Measurements from ENCODE around the gene AKAP6.

- TF ChIP-seq CTCF (IDR thresholded peaks at IDR 0.05; ENCODE audit: low read depth, low read length, poor library complexity, severe bottlenecking) (no peak), EZH2phosphoT487 (IDR thresholded peaks at IDR 0.05; ENCODE audit: borderline replicate concordance, low read length) (no peak)
Observed at GRCh38 chr14:32458720-32459119, 129.6 kb downstream of the AKAP6 start.
